ENCODE results near the gene CHST15. TPM values are rescaled to one million over a fixed set of nuclear protein-coding genes. Genes with fewer than 3 reads are reported as not detected.

CHST15 gene
- total and polyA plus RNA-seq, 4 donors = 2.9 to 16.5 (median 6.4) TPM

DNA sequence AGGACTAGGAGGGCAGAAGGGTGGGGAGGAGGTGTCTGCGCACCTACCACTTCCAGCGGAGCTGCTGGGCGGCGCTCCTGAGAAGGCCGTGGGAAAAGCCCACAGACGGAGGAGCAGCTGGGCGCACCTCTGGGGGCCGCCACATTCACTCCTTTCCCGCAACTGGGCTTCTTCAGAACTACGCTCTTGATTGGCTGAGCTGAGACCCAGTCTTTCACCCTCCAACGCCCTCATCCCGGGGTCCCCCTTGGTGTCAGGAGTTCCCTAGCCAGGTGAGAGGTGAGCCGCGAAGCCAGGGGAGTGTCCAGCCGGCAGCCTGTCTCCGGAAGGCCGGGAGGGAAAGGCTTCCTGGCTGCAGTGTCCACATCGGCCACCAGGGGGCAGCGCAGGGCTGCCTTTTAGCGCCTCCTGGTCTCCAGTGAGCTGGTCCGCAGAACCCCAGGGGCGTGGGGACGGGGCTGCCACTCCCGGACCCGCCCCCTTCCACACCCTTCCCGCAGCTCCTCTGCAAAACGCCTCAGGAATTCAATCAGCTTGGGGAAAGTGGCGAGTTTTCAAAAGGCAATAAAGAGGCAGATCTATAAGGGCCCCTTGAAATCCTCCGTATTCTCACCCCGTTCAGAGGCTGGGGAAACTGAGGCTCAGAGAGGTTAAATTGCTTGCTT lies 98.8 kb downstream of the CHST15 start:
- Histone ChIP-seq H3K36me3 (ENCODE audit: control insufficient read depth in 4 of 4, insufficient read depth in 3 of 4, low read depth in 1 of 4, low read length in 3 of 4) (no peaks in the 10 kb centered on the region), H3K9ac (ENCODE audit: low read depth in 1 of 2, low read length in 2 of 2) (no peak overlapping the region), H3K4me1 (ENCODE audit: control insufficient read depth in 4 of 4, insufficient read depth in 4 of 4, low read length in 3 of 4) (peaks cover 0 to 14% (median 3%) of the 10 kb centered on the region in 4 donors), H3K9me3 (ENCODE audit: control insufficient read depth in 4 of 4, low read length in 3 of 4) (no peaks in the 10 kb centered on the region), H3K27me3 (ENCODE audit: control insufficient read depth in 4 of 4, insufficient read depth in 4 of 4, low read length in 3 of 4) (peaks cover 0 to 8% (median 3%) of the 10 kb centered on the region in 4 donors), H3K27ac (ENCODE audit: low read depth in 1 of 2, low read length in 2 of 2) (no peak overlapping the region), H3K4me3 (ENCODE audit: low read depth in 1 of 3, low read length in 3 of 3) (no peak overlapping the region)
- TF ChIP-seq, protein P1, sequence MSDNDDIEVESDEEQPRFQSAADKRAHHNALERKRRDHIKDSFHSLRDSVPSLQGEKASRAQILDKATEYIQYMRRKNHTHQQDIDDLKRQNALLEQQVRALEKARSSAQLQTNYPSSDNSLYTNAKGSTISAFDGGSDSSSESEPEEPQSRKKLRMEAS (IDR thresholded peaks at IDR 0.05) = no peak
- TF ChIP-seq, protein P2, sequence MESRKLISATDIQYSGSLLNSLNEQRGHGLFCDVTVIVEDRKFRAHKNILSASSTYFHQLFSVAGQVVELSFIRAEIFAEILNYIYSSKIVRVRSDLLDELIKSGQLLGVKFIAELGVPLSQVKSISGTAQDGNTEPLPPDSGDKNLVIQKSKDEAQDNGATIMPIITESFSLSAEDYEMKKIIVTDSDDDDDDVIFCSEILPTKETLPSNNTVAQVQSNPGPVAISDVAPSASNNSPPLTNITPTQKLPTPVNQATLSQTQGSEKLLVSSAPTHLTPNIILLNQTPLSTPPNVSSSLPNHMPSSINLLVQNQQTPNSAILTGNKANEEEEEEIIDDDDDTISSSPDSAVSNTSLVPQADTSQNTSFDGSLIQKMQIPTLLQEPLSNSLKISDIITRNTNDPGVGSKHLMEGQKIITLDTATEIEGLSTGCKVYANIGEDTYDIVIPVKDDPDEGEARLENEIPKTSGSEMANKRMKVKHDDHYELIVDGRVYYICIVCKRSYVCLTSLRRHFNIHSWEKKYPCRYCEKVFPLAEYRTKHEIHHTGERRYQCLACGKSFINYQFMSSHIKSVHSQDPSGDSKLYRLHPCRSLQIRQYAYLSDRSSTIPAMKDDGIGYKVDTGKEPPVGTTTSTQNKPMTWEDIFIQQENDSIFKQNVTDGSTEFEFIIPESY (IDR thresholded peaks at IDR 0.05) = no peak
- no peak for TF ChIP-seq NR2F2 (IDR thresholded peaks at IDR 0.05)
- TF ChIP-seq YY1 (IDR thresholded peaks at IDR 0.05) = no peak
- no peak for TF ChIP-seq SP1 (IDR thresholded peaks at IDR 0.05)
- TF ChIP-seq, protein P3, sequence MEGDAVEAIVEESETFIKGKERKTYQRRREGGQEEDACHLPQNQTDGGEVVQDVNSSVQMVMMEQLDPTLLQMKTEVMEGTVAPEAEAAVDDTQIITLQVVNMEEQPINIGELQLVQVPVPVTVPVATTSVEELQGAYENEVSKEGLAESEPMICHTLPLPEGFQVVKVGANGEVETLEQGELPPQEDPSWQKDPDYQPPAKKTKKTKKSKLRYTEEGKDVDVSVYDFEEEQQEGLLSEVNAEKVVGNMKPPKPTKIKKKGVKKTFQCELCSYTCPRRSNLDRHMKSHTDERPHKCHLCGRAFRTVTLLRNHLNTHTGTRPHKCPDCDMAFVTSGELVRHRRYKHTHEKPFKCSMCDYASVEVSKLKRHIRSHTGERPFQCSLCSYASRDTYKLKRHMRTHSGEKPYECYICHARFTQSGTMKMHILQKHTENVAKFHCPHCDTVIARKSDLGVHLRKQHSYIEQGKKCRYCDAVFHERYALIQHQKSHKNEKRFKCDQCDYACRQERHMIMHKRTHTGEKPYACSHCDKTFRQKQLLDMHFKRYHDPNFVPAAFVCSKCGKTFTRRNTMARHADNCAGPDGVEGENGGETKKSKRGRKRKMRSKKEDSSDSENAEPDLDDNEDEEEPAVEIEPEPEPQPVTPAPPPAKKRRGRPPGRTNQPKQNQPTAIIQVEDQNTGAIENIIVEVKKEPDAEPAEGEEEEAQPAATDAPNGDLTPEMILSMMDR (IDR thresholded peaks at IDR 0.05; ENCODE audit: low read depth, low read length, missing input control) = peak; percentile 97
- TF ChIP-seq RAD21 (IDR thresholded peaks at IDR 0.05) = peak; percentile 97
- TF ChIP-seq RXRA (IDR thresholded peaks at IDR 0.05) = no peak
- WGBS = 12% methylated on average over 30 of the region's 30 CpGs
- DNase-seq (ENCODE audit: low spot score) = peak; percentile 91

DNA sequence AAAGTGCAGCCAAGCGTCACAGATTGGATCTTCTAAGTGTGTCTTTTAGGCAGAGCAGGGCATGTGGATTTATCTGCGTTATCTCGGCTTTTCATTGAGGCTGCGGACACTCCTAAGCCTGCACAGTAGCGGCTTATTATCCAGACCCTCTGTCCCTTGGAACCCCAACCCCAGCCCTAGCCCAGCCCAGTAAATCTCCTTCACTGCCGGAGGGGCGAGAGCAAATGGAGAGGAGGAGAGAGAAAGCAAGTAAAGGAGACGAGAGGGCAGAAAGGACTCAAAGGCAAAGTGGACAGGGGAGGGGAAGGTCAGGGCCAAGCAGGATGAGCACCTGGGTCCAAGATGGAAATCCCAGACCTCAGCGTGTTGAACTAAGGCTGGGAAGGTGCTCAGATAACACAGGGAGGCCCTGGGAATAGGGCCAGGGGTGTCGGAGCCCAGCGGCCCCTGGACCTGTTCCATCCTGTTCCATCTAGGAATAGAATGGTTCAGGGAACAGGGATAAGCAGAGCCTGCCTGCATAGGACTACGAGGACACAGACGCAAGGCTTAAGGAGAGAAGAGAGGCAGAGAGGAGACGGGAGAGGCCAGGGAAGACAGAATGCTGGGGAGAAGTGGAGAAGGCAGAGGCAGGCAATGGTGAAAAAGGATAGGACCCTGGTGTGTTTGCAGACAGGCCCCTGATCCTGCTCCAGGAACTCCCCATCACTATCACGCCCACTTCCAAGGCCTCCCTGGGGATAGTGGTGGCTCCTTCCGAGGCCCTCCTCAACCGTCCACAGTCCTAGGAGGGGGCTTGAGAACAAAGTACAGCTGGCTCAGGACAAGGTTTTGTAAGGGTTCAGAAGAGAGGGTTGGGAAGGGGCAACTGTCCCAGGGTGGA lies 99.6 kb downstream of the CHST15 start:
- no peaks in the 10 kb centered on the region for H3K36me3 ChIP-seq (ENCODE audit: control insufficient read depth in 4 of 4, insufficient read depth in 3 of 4, low read depth in 1 of 4, low read length in 3 of 4)
- peaks cover 0 to 8% (median 3%) of the 10 kb centered on the region in 4 donors for H3K27me3 ChIP-seq (ENCODE audit: control insufficient read depth in 4 of 4, insufficient read depth in 4 of 4, low read length in 3 of 4)
- H3K27ac ChIP-seq (ENCODE audit: low read depth in 1 of 2, low read length in 2 of 2) = no peak overlapping the region
- WGBS = 59% methylated on average over 17 of the region's 17 CpGs
- H3K9ac ChIP-seq (ENCODE audit: low read depth in 1 of 2, low read length in 2 of 2) = no peak overlapping the region
- peak; percentile 14 for DNase-seq (ENCODE audit: low spot score)
- H3K4me3 ChIP-seq (ENCODE audit: low read depth in 1 of 3, low read length in 3 of 3) = no peak overlapping the region
- H3K9me3 ChIP-seq (ENCODE audit: control insufficient read depth in 4 of 4, low read length in 3 of 4) = no peaks in the 10 kb centered on the region
- peaks cover 0 to 14% (median 3%) of the 10 kb centered on the region in 4 donors for H3K4me1 ChIP-seq (ENCODE audit: control insufficient read depth in 4 of 4, insufficient read depth in 4 of 4, low read length in 3 of 4)
- no peak for TF ChIP-seq NR2F2 (IDR thresholded peaks at IDR 0.05)
- TF ChIP-seq, protein P4, sequence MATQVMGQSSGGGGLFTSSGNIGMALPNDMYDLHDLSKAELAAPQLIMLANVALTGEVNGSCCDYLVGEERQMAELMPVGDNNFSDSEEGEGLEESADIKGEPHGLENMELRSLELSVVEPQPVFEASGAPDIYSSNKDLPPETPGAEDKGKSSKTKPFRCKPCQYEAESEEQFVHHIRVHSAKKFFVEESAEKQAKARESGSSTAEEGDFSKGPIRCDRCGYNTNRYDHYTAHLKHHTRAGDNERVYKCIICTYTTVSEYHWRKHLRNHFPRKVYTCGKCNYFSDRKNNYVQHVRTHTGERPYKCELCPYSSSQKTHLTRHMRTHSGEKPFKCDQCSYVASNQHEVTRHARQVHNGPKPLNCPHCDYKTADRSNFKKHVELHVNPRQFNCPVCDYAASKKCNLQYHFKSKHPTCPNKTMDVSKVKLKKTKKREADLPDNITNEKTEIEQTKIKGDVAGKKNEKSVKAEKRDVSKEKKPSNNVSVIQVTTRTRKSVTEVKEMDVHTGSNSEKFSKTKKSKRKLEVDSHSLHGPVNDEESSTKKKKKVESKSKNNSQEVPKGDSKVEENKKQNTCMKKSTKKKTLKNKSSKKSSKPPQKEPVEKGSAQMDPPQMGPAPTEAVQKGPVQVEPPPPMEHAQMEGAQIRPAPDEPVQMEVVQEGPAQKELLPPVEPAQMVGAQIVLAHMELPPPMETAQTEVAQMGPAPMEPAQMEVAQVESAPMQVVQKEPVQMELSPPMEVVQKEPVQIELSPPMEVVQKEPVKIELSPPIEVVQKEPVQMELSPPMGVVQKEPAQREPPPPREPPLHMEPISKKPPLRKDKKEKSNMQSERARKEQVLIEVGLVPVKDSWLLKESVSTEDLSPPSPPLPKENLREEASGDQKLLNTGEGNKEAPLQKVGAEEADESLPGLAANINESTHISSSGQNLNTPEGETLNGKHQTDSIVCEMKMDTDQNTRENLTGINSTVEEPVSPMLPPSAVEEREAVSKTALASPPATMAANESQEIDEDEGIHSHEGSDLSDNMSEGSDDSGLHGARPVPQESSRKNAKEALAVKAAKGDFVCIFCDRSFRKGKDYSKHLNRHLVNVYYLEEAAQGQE (IDR thresholded peaks at IDR 0.05) = no peak
- TF ChIP-seq HNF4A (conservative IDR thresholded peaks at IDR 0.05) = no peak
- no peak for TF ChIP-seq EGR1 (IDR thresholded peaks at IDR 0.05; ENCODE audit: low read depth in 2 of 2)
- no peak for TF ChIP-seq RAD21 (IDR thresholded peaks at IDR 0.05)
